ENCODE data around the gene IFI30.

IFI30 gene

GRCh38 chr19:18218600-18218999, 45.0 kb downstream of the IFI30 start:
- Histone ChIP-seq H3K27me3 (replicated peaks) (no peaks in the 10 kb centered on the region), H3K27ac (no peak overlapping the region), H3K4me3 (ENCODE audit: low read depth, low read length) (no peak overlapping the region), H3K36me3 (replicated peaks) (no peaks in the 10 kb centered on the region)
- in situ Hi-C loops (cut with HindIII; ENCODE audit: low pct_ligation_motif_present, low sequenced_read_pairs), result no loop called here
- no peak for DNase-seq
- no peak for TF ChIP-seq CTCF (IDR thresholded peaks at IDR 0.05; ENCODE audit: low read depth, low read length, missing control alignments)

GRCh38 chr19:18219911-18220631, 46.5 kb downstream of the IFI30 start:
- no peaks in the 10 kb centered on the region for H3K36me3 ChIP-seq (replicated peaks)
- no peak overlapping the region for H3K4me3 ChIP-seq (ENCODE audit: low read depth, low read length)
- H3K27me3 ChIP-seq (replicated peaks), result no peaks in the 10 kb centered on the region
- in situ Hi-C loops (cut with HindIII; ENCODE audit: low pct_ligation_motif_present, low sequenced_read_pairs), result no loop called here
- TF ChIP-seq CTCF (IDR thresholded peaks at IDR 0.05; ENCODE audit: low read depth, low read length, missing control alignments), result no peak
- no peak overlapping the region for H3K27ac ChIP-seq
- DNase-seq, result no peak

GRCh38 chr19:18220632-18221275, 47.1 kb downstream of the IFI30 start:
- H3K36me3 ChIP-seq (replicated peaks), result no peaks in the 10 kb centered on the region
- H3K4me3 ChIP-seq (ENCODE audit: low read depth, low read length), result no peak overlapping the region
- no peak overlapping the region for H3K27ac ChIP-seq
- no peak for DNase-seq
- H3K27me3 ChIP-seq (replicated peaks), result no peaks in the 10 kb centered on the region
- in situ Hi-C loops (cut with HindIII; ENCODE audit: low pct_ligation_motif_present, low sequenced_read_pairs), result no loop called here
- no peak for TF ChIP-seq CTCF (IDR thresholded peaks at IDR 0.05; ENCODE audit: low read depth, low read length, missing control alignments)

- H3K4me3 ChIP-seq (ENCODE audit: low read depth, low read length), result no peak overlapping the region
- H3K27me3 ChIP-seq (replicated peaks), result no peaks in the 10 kb centered on the region
- TF ChIP-seq CTCF (IDR thresholded peaks at IDR 0.05; ENCODE audit: low read depth, low read length, missing control alignments), result no peak
- no peak overlapping the region for H3K27ac ChIP-seq
- H3K36me3 ChIP-seq (replicated peaks), result no peaks in the 10 kb centered on the region
- DNase-seq, result no peak
- in situ Hi-C loops (cut with HindIII; ENCODE audit: low pct_ligation_motif_present, low sequenced_read_pairs), result no loop called here
These were observed 48.5 kb downstream of the IFI30 start for GRCh38 chr19:18221815-18222725.

GRCh38 chr19:18223860-18224524, 50.4 kb downstream of the IFI30 start:
- DNase-seq, result no peak
- no peaks in the 10 kb centered on the region for H3K27me3 ChIP-seq (replicated peaks)
- in situ Hi-C loops (cut with HindIII; ENCODE audit: low pct_ligation_motif_present, low sequenced_read_pairs), result no loop called here
- peak overlapping the region; percentile 49 for H3K4me3 ChIP-seq (ENCODE audit: low read depth, low read length)
- TF ChIP-seq CTCF (IDR thresholded peaks at IDR 0.05; ENCODE audit: low read depth, low read length, missing control alignments), result no peak
- H3K36me3 ChIP-seq (replicated peaks), result no peaks in the 10 kb centered on the region
- no peak overlapping the region for H3K27ac ChIP-seq

Measured in brain microvascular endothelial cell (primary cell).